DMS79 treated with DMSO at 0.1 percent for 48 hours (cell line): ENCODE results near the gene KCNJ3.

Experiments
- DNase-seq: peaks from one replicate; lab custom pipeline; 2025; lab: John Stamatoyannopoulos, UW

KCNJ3 gene, protein sequence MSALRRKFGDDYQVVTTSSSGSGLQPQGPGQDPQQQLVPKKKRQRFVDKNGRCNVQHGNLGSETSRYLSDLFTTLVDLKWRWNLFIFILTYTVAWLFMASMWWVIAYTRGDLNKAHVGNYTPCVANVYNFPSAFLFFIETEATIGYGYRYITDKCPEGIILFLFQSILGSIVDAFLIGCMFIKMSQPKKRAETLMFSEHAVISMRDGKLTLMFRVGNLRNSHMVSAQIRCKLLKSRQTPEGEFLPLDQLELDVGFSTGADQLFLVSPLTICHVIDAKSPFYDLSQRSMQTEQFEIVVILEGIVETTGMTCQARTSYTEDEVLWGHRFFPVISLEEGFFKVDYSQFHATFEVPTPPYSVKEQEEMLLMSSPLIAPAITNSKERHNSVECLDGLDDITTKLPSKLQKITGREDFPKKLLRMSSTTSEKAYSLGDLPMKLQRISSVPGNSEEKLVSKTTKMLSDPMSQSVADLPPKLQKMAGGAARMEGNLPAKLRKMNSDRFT

DNA sequence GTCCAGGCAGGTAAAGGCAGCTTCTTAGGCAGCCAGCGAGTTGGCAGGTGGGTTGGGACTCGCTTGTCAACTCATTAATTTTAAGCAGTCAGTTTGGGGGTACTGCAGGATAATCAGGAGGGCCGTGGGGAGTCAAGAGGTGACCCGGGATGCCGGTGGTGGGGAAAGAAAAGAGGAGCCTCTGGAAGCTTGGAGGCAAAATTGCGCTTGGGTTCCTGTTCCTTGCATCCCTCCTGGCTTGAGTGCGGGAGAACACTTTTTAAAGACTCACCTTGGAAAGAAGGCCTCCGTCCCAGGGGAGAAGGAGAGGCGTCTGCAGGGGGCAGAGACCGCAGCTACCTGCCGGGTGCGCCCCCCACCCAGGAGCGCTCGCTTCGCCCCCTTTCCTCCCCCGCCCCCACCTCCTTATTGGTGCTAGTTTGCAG, at the start of gene KCNJ3:
KCNJ3 (plus strand) TSS at position 400 of the 425 bp plus-strand sequence. CDS start 81 bp downstream, outside the sequence.
- no peak for DNase-seq

DNA sequence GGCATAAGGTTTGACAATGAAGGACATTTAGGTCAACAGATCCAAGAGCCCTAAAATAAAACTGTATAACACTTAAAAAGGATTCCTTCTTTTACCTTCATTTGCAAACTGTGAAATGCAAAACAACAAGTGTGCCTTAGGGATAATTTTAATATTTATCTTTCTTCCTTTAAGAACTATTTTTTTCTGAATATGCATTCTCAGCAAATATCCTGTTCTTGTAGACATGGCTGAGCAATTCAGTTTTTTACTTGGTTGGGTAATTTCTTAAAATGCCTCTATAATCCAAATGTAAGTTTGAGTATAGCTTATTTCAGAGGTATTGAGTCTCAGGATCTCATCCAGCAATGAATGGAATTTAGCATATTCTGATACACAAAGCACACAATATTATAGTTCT, 43.0 kb upstream of the KCNJ3 start:
- no peak for DNase-seq

DNA sequence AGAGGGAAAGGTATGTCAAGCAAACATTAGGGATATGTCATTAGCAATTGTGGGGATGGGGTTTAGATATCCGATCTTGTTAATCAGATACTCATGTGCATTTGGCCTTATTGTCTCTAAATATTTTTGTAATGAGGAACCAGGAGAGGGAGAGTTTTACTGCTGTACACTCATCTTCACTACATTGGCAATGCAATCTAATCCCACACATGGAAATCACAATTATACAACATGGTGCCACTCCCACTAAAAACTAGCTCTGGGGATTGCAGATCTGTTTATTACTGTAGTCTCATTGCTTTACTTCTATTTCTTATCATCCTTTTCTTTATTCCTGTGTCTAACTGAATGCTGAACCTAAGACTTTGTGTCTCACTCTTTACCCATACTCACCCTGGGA, 39.6 kb upstream of the KCNJ3 start:
- no peak for DNase-seq

DNA sequence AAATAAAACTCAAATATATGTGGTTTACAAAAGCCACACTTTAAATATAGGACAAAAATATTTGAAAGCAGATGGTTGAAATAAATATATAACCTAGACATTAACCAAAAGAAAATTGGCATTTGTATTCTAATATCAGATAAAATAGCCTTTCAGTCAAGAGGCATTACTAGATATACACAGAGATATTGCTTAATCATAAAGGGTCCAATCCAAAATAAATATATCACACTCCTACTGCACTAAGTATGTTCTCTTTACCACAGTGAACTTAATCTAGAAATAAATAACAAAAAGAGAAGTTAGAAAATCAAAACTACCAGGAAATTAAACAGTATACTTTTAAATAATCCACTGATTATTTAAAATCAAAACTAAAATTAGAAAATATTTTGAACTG, 34.2 kb upstream of the KCNJ3 start:
- DNase-seq, result no peak

DNA sequence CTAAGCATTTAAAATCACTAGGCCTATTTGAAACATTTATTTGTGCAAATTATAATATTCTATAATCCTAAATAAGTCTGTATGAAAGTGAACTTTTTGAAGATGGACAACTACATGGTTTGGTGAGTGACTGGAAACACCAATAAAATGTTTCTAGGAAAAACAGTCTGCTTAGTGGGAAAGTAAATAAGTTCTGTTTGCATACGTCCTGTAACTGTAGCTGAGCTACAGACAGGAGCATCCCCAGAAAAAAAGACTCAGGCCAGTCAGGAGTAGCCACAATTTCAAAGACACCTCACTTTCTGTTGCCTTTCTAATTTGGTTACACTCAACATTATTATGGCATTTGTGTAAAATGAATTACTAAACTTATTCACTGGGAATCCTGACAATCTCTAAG, 28.4 kb upstream of the KCNJ3 start:
- DNase-seq, result no peak

DNA sequence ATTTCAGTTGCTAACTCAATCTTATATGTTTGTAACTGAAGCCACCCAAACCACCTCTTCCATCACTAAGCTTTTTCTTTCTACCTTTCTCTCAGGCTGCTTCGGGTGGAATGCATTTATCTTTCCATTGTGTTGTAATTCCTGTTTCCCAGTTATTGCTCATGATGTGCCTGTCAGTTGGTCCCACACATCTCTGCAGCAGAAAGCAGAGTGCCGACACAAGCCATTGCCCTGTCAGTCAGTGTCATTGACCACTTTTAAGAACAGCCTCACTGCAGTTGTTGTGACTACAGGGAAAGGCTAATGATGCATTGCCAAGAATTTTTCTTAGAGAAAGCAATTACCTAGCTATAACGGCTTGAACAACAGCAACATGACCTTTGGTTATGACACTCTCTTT, 24.8 kb upstream of the KCNJ3 start:
- DNase-seq, result no peak

DNA sequence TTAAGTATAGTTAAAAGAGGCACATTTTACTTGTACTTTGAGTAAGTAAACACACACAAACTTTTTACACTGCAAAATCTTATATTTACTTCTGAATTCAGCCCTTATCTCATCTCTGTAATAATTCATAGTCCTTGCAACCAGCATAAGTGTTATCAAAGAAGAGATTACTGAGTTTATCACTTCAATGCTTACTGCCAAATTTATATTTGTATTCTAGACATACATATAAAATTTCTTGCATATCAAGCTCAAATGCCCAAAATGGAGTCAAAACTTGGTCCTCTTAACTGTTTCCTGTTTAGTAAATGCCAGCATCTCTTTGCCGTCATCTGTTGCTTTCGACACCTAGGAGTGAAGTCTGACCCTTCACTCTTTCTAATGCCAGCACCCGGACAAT, 21.1 kb upstream of the KCNJ3 start:
- DNase-seq, result no peak

DNA sequence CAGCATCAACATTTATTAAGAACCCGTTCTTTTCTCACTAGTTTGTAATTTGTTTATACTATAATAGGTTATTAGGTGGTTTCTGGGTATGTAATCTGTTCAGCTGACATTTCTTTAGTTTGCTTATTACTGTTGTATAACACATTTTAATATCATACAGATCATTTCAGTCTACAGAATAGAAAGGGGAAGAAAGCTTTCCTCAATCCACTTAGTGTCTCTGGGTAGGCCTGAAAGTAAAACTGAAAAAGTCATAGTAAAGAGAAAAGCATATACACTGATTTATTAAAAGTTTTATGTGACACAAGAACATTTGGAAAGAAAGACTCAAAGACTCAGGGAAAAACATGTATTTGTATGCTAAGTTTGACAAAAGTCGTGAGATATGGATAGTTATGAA, 16.8 kb upstream of the KCNJ3 start:
- DNase-seq, result no peak

DNA sequence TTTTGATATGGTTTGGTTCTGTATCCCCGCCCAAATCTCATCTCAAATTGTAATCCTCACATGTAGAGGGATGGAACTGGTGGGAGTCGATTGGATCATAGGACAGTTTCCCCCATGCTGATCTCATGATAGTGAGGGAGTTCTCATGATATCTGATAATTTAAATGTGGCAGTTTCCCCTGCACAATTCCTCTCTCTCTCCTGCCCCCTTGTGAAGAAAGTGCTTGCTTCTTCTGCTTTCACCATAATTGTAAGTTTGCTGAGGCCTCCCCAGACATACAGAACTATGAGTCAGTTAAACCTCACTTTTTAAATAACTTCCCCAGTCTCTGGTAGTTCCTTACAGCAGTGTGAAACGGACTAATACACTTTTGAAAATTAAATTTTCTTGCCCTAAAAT, 12.3 kb upstream of the KCNJ3 start:
- no peak for DNase-seq

DNA sequence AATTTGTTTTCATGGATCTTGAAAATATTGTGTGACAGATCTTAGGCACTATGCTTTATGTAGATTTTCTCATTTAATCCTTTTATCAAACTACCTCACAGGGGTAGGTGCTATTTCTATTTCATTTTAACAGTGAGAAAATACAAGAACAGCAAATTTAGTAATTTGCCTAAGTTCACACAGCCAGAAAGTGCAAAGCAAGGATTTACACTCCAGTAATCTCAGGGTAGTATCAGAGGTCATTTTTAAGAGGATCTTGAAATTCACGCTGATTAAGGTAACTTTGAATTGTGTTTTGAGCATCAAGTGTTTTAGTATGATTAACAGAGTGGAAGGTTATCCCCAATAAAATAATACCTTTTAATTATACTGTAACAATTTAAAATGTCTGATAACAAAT, 10.1 kb upstream of the KCNJ3 start:
- no peak for DNase-seq

DNA sequence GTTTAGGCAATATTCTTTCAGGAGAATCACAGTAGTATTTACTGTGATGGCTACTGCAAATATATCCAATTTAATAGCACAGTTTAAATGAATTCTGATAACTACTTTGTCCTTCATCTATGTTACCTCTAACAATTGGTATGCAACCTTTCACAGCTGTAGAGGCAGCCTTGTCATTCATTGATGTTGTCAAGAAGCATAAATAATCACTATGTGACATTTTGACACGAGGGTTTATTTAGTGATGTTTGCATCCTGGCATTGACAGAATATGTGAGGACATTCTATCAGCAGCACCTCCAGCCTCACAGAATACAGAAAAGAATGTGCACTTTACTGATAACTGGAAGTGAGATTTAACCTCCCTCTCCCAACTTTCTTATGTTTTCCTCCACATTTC, 9.3 kb upstream of the KCNJ3 start:
- no peak for DNase-seq

DNA sequence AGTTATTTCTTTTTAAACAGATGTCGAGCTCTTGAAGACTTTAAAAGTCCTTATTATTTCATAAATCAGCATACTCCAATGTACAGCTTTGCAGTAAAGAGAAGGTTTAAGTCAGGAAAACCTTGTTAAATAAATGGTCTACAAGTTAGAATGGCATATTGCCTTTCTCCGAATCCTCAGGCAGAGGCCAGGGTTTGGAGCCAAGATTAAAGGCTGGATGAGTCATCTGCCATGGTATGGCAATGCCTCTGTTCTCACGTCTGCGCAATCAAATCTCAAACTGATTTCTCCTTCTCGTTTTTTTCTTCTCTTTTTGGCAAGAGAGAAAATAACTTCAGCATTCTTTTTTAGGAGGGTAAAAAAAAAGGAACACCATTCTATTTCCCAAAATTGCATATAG, 5.6 kb upstream of the KCNJ3 start:
- no peak for DNase-seq

DNA sequence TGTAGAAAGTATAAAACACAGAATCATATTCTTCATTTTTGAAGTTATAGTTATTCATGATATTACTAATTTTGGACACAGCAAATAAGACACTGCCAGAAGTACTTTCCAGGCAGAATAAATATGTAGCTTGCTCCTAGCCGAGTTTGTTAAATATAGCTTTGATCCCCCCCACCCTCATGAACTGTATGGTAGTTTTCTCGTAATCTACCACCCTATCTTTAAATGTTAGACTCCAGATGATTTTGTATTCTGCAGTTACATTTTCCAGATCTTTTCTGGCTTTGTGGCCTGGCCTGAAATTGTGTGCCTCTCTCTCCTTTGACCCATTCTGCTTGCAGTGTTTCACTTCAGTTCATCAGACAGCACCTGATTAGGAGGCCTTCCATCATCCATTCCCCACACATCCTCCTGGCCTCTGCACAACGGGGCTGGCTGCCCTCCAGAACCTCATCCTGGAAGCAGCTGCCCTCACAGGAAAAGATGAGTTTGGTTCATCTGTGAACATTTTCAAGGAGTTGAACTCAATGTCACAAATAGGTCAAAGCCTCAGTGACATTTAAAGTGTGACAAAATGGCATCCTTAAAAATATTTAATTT, 4.7 kb upstream of the KCNJ3 start:
- no peak for DNase-seq

DNA sequence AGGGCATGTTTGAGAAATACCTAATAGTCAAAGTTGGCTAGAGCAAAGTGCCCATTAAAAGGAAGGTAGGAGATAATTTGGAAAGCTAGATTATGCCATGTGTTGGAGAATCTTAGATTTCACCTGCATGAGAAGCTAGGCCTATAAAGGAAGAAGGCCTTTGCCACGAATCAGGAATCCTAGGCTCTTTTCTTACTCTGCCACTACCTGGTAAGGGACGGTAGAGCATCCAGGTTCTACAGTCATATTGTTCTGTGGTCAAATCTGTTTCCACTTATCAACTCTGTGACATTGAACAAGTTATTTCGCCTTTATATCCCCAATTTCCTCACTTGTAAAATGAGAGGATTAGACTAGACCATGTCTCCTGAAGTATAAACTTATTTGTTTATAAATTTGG, 3.6 kb upstream of the KCNJ3 start:
- DNase-seq, result no peak

DNA sequence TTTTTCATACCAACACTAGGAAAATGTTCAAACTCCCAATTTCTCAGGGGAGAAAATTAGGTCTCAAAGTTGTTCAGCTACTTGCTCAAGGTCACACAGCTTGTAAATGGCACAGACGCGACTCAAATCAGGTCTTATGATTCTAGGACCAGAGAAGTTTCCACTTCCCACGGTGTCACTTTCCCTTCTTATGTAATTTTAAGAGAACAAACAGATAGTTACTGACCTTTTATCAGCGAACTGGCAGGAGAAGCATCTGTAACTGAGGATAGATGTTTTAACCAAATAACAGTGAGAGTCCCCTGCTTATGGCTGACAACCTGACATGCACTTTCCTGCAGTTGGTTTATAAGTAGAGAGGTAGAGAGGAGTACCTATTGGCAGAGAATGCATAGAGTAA, 2.1 kb upstream of the KCNJ3 start:
- no peak for DNase-seq

DNA sequence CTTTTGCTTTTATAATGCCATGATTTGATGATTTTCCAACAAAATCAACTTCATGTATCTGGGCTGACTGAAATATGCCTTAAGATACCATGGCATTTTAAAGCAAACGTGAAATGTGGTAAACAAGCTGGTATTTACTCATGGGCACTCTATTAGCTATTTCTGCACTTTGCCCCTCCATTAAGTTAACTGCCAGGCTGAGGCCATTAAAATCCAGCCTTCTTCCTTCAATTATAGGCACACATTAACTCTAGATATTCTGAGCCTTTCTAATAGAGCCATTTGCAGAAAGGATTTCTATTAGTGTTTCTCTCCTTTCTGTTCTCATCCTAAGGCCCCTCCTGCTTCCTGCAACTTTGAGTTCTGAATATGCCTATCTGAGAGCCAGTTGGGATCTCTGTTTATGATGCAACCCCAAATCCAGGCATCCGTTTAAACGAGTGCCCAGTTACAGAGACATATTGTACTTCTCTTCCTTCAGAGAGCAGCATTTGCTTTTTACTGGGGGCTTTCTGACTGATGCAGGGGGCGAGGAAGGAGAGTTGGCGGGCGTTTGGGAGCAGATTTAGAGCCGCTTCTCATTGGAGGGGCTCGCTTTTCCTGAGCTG, 1.6 kb upstream of the KCNJ3 start:
- DNase-seq, result no peak

DNA sequence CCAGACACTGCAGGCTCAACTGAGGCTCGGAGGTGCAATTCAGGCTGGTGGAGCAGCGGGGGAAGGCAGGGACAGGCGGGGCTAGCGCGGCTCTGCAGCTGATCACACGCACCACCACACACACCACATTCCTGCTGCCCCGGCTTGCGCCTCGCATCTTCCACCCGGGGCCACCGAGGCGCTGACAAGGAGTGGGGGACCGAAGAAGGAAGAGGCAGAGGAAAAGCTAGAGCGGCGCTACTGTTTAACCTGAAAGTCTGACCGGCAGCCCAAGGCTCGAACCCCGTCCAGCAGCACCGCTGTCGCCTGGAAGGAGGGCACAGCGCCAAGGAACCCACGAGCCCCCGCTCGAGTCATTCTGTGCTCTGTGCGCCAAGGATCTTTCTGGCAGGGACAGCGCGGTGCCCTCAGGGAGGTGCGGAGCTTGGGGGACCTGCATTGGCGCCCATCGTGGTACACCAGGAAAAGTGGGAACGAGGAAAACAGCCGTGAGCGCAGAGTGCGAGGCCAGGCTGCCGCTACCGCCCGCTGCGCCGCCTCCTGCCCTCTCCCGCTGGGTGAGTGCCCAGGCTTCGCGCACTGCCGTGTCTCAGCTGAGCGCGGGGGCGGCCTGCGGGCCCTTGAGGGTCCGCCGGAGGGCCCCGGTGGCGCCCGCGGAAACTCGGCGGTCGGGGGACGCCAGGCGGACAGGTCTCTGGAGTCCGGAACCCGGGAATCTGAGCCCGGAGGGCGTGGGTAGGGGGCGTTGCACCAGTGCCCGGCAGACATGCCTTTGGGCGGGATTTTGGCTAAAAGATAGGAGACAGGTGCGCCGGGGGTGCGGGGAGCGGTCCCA, 860 bp upstream of the KCNJ3 start:
- DNase-seq, result no peak

DNA sequence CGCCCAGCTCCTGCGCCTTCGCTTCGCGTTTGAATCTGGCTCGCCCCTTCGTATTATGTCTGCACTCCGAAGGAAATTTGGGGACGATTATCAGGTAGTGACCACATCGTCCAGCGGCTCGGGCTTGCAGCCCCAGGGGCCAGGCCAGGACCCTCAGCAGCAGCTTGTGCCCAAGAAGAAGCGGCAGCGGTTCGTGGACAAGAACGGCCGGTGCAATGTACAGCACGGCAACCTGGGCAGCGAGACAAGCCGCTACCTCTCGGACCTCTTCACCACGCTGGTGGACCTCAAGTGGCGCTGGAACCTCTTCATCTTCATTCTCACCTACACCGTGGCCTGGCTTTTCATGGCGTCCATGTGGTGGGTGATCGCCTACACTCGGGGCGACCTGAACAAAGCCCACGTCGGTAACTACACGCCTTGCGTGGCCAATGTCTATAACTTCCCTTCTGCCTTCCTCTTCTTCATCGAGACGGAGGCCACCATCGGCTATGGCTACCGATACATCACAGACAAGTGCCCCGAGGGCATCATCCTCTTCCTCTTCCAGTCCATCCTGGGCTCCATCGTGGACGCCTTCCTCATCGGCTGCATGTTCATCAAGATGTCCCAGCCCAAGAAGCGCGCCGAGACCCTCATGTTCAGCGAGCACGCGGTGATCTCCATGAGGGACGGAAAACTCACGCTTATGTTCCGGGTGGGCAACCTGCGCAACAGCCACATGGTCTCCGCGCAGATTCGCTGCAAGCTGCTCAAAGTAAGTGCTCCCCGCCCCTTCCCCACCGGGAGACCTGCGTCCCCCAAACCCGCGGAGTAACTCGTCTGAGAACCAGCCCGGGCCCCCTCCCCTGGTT, 453 bp downstream of the KCNJ3 start:
- no peak for DNase-seq

DNA sequence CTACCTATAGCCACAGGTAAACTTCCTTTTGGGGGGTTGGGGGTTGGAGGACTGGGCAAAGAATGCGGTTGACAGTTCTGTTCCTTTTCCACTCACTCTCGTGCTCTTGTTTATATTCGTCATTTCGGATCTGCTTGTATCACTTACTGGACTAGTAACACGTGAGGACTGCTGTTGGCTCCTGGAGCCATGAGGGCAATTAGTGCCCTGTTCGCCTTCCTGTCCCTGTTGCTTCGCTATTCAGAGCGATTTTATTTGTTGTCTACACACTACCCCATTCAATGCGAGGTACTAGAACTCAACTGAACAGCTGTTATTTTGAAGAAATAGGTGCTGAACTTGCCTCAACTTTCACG, 1.1 kb downstream of the KCNJ3 start:
- no peak for DNase-seq

DNA sequence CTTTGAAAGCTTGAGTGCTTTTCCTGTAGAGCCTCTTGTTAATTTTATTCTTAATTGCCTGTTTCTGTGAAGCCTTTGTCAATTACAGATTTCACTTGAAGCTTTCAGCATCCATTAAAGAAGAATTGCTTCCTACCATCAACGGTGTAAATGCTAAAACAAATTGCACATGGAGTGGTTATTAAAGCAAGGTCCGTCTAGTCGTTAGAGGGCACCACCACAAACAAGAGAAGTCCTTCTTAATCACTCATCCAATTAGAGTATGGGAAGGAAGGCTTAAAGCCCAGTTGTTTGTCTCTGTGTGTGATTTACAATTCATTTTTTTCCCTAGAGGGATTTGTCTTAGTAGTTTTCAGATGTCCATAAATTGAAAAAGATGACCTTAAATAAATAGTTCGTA, 1.6 kb downstream of the KCNJ3 start:
- no peak for DNase-seq

DNA sequence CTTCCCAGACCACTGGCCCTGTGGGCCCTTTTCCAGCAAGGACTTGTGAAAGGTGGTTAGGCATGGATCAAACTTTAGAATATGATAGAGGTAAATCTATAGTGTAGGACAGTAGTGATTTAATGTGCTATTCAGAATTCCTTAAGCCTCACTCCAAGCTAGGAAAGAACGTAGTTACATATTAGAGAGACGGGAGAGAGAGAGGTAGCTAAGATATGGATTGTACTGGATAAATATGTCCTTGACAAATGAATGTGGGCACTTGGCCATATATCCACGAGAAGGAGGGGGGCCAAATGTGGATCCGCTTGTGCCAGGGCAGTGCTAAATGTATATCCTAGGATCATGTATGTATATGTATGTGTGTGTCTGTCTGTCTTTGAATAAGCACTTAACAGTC, 6.5 kb downstream of the KCNJ3 start:
- no peak for DNase-seq

DNA sequence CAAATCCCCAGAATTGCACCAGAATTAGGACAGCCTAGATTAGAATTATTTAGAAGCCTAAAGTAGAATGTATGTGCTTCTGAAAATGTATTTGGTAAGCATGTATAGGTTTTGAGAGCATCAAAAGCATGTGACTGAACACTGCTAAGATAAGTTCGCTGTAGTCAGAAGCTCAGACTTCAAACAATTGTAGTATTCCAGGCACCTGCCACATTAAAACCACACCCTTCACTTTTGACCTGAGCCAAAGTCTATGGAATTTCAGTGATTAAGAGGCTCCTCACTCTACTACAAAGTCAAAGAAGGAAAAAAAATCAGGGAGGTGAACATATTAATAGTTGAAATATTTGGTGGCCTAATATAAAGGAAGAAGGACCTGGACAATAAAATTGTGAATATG, 8.2 kb downstream of the KCNJ3 start:
- DNase-seq, result no peak
